Measurements from ENCODE around the gene ZNF558.

The ZNF558 gene

GRCh38 chr19:8832132-8833021 is at the start of gene ZNF558, which contains the start of gene MBD3L1:
TSS of gene ZNF558 (minus strand) at chr19:8832304. CDS start at chr19:8822659, 9,645 bp downstream.
TSS of gene MBD3L1 (plus strand) at chr19:8832377. CDS start at chr19:8842679, 10,302 bp downstream.
- peak; percentile 98 to 99 (median 99) for DNase-seq (ENCODE audit: low read depth in 3 of 3)

DNA sequence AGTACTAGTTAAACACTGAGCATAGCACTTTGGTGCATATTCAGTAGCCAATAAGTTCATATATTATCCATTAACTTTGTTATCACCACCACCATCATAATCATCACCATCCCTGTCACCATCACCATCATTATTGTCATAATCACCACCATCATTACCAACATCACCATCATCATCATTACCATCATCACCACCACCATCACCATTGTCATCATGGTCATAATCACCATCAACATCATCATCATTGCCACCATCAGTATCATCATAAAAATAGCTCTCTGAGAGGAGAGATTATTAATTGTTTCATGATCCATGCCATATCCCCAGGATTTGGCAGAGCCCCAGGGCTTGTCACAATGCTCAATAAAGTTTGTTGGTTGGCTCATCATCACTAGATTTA is 49.4 kb upstream of the ZNF558 start:
- DNase-seq (ENCODE audit: low read depth in 3 of 3): no peak

- DNase-seq (ENCODE audit: low read depth in 3 of 3): no peak
Observed at GRCh38 chr19:8880868-8881488, 48.9 kb upstream of the ZNF558 start.

GRCh38 chr19:8877854-8878705 is 46.0 kb upstream of the ZNF558 start:
- no peak for DNase-seq (ENCODE audit: low read depth in 3 of 3)

GRCh38 chr19:8866344-8866743 is 34.2 kb upstream of the ZNF558 start:
- no peak for DNase-seq (ENCODE audit: low read depth in 3 of 3)

DNA sequence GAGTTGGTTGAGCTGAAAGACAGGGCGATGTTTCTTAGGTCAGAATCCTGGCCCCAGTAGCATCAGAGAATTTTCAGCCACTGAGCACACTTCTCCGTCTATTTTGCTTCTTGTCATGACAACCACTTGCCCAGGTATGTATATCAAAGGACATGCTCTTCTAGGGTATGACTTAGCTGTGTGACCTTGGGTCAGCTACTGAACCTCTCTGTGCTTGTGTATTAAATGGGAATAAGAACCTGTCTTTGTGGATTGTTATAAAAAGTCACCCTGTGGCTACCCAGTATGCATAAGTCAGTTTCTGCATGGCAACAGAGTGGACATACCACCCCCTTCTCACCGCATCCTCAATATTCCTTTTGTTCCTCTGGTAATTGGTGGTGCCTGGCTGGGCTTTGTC is 26.2 kb upstream of the ZNF558 start:
- no peak for DNase-seq (ENCODE audit: low read depth in 3 of 3)

GRCh38 chr19:8850488-8850887 is 18.4 kb upstream of the ZNF558 start:
- DNase-seq (ENCODE audit: low read depth in 3 of 3): no peak

GRCh38 chr19:8849232-8849631 is 17.1 kb upstream of the ZNF558 start:
- no peak for DNase-seq (ENCODE audit: low read depth in 3 of 3)

- no peak for DNase-seq (ENCODE audit: low read depth in 3 of 3)
Observed at GRCh38 chr19:8846819-8847218, 14.7 kb upstream of the ZNF558 start.

GRCh38 chr19:8840708-8841107 is 8.6 kb upstream of the ZNF558 start:
- DNase-seq (ENCODE audit: low read depth in 3 of 3): no peak

- DNase-seq (ENCODE audit: low read depth in 3 of 3): no peak
Observed at GRCh38 chr19:8835877-8836276, 3.8 kb upstream of the ZNF558 start.

DNA sequence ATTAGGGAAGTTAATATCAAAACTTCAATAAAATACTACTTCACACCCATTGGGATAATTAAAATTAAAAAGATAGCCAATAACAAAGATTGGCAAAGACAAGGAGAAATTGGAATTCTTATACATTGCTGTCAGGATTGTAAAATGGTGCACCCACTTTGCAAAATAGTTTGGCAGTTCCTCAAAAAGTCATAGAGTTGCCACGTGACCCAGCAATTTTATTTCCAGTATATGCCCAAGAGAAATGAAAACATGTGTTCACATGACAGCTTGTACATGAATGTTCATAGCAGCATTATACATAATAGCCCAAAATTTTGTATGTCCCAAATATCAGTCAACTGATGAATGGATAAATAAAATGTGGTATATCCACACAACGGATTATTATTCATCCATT is 3.3 kb upstream of the ZNF558 start:
- no peak for DNase-seq (ENCODE audit: low read depth in 3 of 3)

GRCh38 chr19:8831832-8832131 is 322 bp downstream of the ZNF558 start:
- DNase-seq (ENCODE audit: low read depth in 3 of 3): no peak

- DNase-seq (ENCODE audit: low read depth in 3 of 3): no peak
Observed at GRCh38 chr19:8831373-8831772, 731 bp downstream of the ZNF558 start.

- DNase-seq (ENCODE audit: low read depth in 3 of 3): no peak
Observed at GRCh38 chr19:8827277-8827676, 4.8 kb downstream of the ZNF558 start.

DNA sequence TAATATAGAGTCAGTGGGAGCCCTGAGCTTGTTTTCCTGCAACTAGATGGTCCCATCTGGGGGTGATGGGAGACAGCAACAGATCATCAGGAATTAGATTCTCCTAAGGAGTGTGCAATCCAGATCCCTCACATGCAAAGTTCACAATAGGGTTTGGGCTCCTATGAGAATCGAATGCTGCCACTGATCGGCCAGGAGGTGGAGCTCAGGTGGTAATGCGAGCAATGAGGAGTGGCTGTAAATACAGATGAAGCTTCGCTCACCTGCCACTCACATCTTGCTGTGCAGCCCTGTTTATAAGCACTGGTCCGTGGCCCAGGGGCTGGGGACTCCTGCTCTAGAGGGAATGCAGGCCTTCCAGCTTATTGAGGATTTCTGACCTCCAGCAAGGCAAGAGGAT is 5.7 kb downstream of the ZNF558 start:
- DNase-seq (ENCODE audit: low read depth in 3 of 3): no peak

DNA sequence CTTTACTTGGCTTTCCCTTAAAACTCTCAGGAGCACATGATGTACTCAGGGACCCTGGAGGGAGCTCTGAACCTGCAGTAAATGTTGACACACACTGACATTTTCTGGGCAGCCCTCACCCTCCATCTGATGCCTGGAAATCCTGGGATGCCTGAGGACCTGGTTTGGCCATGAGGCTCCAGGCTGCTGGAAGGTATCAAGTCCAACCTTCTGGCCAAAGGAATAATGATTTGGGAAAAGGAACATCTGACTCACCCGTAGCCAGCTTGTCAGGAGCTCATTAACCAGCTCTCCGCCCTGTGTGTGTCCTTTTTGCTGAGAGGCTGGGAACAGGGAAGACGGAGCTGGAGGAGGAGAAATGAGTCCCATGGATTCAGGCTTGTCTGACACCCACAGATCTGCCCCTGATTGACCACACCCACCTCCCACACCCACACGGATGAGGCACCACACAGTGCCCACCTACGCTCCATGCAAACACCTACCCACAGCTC is 10.3 kb downstream of the ZNF558 start:
- DNase-seq (ENCODE audit: low read depth in 3 of 3): no peak

- DNase-seq (ENCODE audit: low read depth in 3 of 3): no peak
Observed at GRCh38 chr19:8820234-8820633, 11.9 kb downstream of the ZNF558 start.

DNA sequence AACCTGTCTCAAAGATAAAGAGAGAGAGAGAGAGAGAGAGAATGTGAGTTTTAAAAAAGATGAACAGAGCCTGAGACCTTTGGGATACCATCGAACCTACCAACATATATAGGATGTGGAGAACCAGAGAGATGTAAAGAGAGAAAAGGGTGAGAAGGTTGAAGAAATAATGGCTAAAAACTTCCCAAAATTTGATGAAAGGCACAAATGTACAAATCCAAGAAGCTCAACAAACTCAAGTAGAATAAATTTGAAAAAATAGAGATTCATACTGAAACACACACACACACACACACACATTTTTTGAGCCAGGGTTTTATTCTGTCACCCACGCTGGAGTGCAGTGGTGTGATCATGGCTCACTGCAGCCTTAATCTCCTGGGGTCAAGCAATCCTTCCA is 16.3 kb downstream of the ZNF558 start:
- DNase-seq (ENCODE audit: low read depth in 3 of 3): no peak

DNA sequence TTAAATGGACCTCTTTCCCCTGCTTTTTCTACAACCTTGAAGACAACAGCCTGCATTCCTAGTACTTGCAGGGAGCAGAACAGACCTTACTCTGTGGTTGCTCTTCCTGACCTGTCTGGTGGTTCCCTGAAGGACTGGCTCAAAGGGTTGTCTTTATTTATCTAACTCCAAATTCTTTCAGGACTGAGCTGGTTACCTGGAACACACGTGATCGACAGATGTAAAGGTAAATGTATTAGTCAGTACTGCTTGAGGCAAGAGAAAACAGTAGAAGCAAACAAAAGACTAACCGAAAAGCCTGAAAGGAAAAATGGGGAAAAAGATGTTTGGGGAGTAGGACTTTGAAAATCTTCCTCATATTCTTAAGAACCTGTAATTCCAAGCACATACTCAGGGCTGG is 17.9 kb downstream of the ZNF558 start:
- no peak for DNase-seq (ENCODE audit: low read depth in 3 of 3)

GRCh38 chr19:8811315-8812172 is 20.6 kb downstream of the ZNF558 start:
- no peak for DNase-seq (ENCODE audit: low read depth in 3 of 3)

Measured in stimulated activated CD4-positive, alpha-beta T cell treated with anti-CD3 and anti-CD28 coated beads, TNF-alpha, amount 100 ng/mL, for 4 hours (primary cell).